ENCODE data around the gene RNASE13.

- TF ChIP-seq, protein P1, sequence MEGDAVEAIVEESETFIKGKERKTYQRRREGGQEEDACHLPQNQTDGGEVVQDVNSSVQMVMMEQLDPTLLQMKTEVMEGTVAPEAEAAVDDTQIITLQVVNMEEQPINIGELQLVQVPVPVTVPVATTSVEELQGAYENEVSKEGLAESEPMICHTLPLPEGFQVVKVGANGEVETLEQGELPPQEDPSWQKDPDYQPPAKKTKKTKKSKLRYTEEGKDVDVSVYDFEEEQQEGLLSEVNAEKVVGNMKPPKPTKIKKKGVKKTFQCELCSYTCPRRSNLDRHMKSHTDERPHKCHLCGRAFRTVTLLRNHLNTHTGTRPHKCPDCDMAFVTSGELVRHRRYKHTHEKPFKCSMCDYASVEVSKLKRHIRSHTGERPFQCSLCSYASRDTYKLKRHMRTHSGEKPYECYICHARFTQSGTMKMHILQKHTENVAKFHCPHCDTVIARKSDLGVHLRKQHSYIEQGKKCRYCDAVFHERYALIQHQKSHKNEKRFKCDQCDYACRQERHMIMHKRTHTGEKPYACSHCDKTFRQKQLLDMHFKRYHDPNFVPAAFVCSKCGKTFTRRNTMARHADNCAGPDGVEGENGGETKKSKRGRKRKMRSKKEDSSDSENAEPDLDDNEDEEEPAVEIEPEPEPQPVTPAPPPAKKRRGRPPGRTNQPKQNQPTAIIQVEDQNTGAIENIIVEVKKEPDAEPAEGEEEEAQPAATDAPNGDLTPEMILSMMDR (conservative IDR thresholded peaks at IDR 0.05; ENCODE audit: low read depth in 2 of 2): no peak
- TF ChIP-seq EZH2phosphoT487 (IDR thresholded peaks at IDR 0.05; ENCODE audit: unreplicated experiment): no peak
- no peak for TF ChIP-seq EZH2 (IDR thresholded peaks at IDR 0.05; ENCODE audit: low read depth, unreplicated experiment)
- TF ChIP-seq POLR2AphosphoS5 (IDR thresholded peaks at IDR 0.05; ENCODE audit: low read depth): no peak
These were observed 13.5 kb downstream of the RNASE13 start for GRCh38 chr14:21020977-21021545.
